GM23248 (cell line): ENCODE measurements around the gene ADAM19. TPM values are rescaled to one million over a fixed set of nuclear protein-coding genes. Genes with fewer than 3 reads are reported as not detected.

ENCODE experiments used
- DNase-seq: peaks from one replicate; pipeline ENCODE4 v3.0.0-alpha.2; 2015
- H2AFZ ChIP-seq: fragments of 200-600 bp; sonication (generic); 2 replicates; pipeline ENCODE4 v1.6.1; 2016; ENCODE audit warnings: antibody characterized with exemption
- H3F3A ChIP-seq: fragments of 200-600 bp; sonication (generic); 2 replicates; pipeline ENCODE4 v1.6.1; 2016; ENCODE audit warnings: mild to moderate bottlenecking, antibody characterized with exemption, mixed run types; ENCODE audit not compliant: insufficient read depth
- H3K27ac ChIP-seq: fragments of 200-600 bp; sonication (generic); 2 replicates; pipeline ENCODE4 v1.5.1; 2016; ENCODE audit warnings: mild to moderate bottlenecking
- H3K27me3 ChIP-seq: fragments of 200-600 bp; sonication (generic); replicated peaks from 2 replicates; pipeline ENCODE4 v1.6.1; 2016; ENCODE audit warnings: mild to moderate bottlenecking; ENCODE audit not compliant: insufficient read depth
- H3K36me3 ChIP-seq: fragments of 200-600 bp; sonication (generic); 2 replicates; pipeline ENCODE4 v1.6.1; 2016; ENCODE audit warnings: low read depth, mild to moderate bottlenecking
- H3K4me1 ChIP-seq: fragments of 200-600 bp; sonication (generic); 2 replicates; pipeline ENCODE4 v1.6.1; 2016; ENCODE audit warnings: mild to moderate bottlenecking; ENCODE audit not compliant: insufficient read depth
- H3K4me2 ChIP-seq: fragments of 200-600 bp; sonication (generic); one replicate; pipeline ENCODE4 v1.6.1; 2016; ENCODE audit warnings: mild to moderate bottlenecking; ENCODE audit not compliant: unreplicated experiment
- H3K4me3 ChIP-seq: fragments of 200-600 bp; sonication (generic); 2 replicates; pipeline ENCODE4 v1.5.1; 2016; ENCODE audit warnings: mild to moderate bottlenecking
- H3K79me2 ChIP-seq: fragments of 200-600 bp; sonication (generic); 2 replicates; pipeline ENCODE4 v1.6.1; 2016; ENCODE audit warnings: mild to moderate bottlenecking; ENCODE audit not compliant: insufficient read depth
- H3K9ac ChIP-seq: fragments of 200-600 bp; sonication (generic); 2 replicates; pipeline ENCODE4 v1.6.1; 2016; ENCODE audit warnings: mild to moderate bottlenecking
- H3K9me2 ChIP-seq: fragments of 200-600 bp; sonication (generic); 2 replicates; pipeline ENCODE4 v1.6.1; 2016; ENCODE audit warnings: mixed run types, mild to moderate bottlenecking, moderate library complexity; ENCODE audit not compliant: insufficient read depth
- H3K9me3 ChIP-seq: fragments of 200-600 bp; sonication (generic); one replicate; pipeline ENCODE4 v1.6.1; 2017; ENCODE audit warnings: low read depth
- H4K20me1 ChIP-seq: fragments of 200-600 bp; sonication (generic); 2 replicates; pipeline ENCODE4 v1.6.0; 2016; ENCODE audit not compliant: insufficient read depth
- EZH2 ChIP-seq: fragments of 200-600 bp; sonication (generic); IDR thresholded peaks from 2 replicates; pipeline ENCODE4 v1.6.1; 2018; ENCODE audit warnings: antibody characterized with exemption, mild to moderate bottlenecking; ENCODE audit not compliant: insufficient read depth, poor library complexity, severe bottlenecking
- EZH2phosphoT487 ChIP-seq: fragments of 200-600 bp; sonication (generic); IDR thresholded peaks from 2 replicates; pipeline ENCODE4 v1.6.1; 2018; ENCODE audit warnings: antibody characterized with exemption, moderate library complexity, mild to moderate bottlenecking, low read depth; ENCODE audit not compliant: insufficient read depth
- WGBS, 2 experiments: methylation state at CpG; one replicate each; pipeline ENCODE4 v1.1.6; 2015 to 2017; ENCODE audit warnings: low lambda C conversion rate in 2 of 2, low coverage in 1 of 2; ENCODE audit errors: missing lambda C conversion rate in 2 of 2; 5-methylcytosine and 5-hydroxymethylcytosine counted together
- in situ Hi-C: fragments of 300-500 bp; cut with MboI; formaldehyde crosslinking; loops from 2 replicates; pipeline ENCODE4 v1.15.0; 2020
- polyA plus RNA-seq: library from polyadenylated mRNA; unstranded; fragments of >200 nt; fragmentation: Nextera tagmentation; extraction: Ambion mirVana; gene quantifications from 2 replicates; pipeline ENCODE4 v1.2.1, GENCODE V29; 2016
- total RNA-seq: library from RNA; depleted of rRNA; stranded (reverse); fragments of >200 nt; shearing (Covaris generic); gene quantifications from 2 replicates; pipeline ENCODE4 v1.2.3, GENCODE V29; 2014

ADAM19 gene
- total and polyA plus RNA-seq, 2 experiments from 2014 or later, result 18.1 to 20.5 TPM

- Histone ChIP-seq H3K4me3 (no peak overlapping the region), H3F3A (no peaks in the 10 kb centered on the region), H3K27me3 (no peaks in the 10 kb centered on the region), H3K36me3 (no peaks in the 10 kb centered on the region), H3K9me2 (no peaks in the 10 kb centered on the region), H3K79me2 (no peaks in the 10 kb centered on the region), H4K20me1 (no peaks in the 10 kb centered on the region), H3K4me1 (no peaks in the 10 kb centered on the region), H3K9me3 (no peaks in the 10 kb centered on the region), H3K9ac (no peak overlapping the region), H3K4me2 (no peak overlapping the region), H3K27ac (no peak overlapping the region), H2AFZ (no peak overlapping the region)
- TF ChIP-seq EZH2phosphoT487 (no peak), EZH2 (no peak)
- WGBS, 2 experiments, result 75 to 77% methylated on average over 10 of the region's 10 CpGs
- in situ Hi-C loops, result loop anchor here (25.0 kb wide), 1 partner anchor 214 kb away; no protein-coding TSS in a partner anchor
- DNase-seq, result no peak
Observed at GRCh38 chr5:157497875-157498611, 77.5 kb downstream of the ADAM19 start.

GRCh38 chr5:157496864-157497263 is 78.7 kb downstream of the ADAM19 start:
- Histone ChIP-seq H3F3A (no peaks in the 10 kb centered on the region), H3K36me3 (no peaks in the 10 kb centered on the region), H3K9me3 (no peaks in the 10 kb centered on the region), H2AFZ (no peak overlapping the region), H3K4me2 (no peak overlapping the region), H3K9ac (no peak overlapping the region), H3K4me1 (no peaks in the 10 kb centered on the region), H3K27ac (no peak overlapping the region), H4K20me1 (no peaks in the 10 kb centered on the region), H3K4me3 (no peak overlapping the region), H3K9me2 (no peaks in the 10 kb centered on the region), H3K79me2 (no peaks in the 10 kb centered on the region), H3K27me3 (no peaks in the 10 kb centered on the region)
- no peak for DNase-seq
- in situ Hi-C loops, result loop anchor here (25.0 kb wide), 1 partner anchor 215 kb away; no protein-coding TSS in a partner anchor
- TF ChIP-seq EZH2phosphoT487, result no peak
- TF ChIP-seq EZH2, result no peak
- 95 to 96% methylated on average over 8 of the region's 8 CpGs for WGBS, 2 experiments

GRCh38 chr5:157494178-157494832 is 81.3 kb downstream of the ADAM19 start:
- no peaks in the 10 kb centered on the region for H3K27me3 ChIP-seq
- no peak overlapping the region for H2AFZ ChIP-seq
- H3K27ac ChIP-seq, result no peak overlapping the region
- no peaks in the 10 kb centered on the region for H3K9me2 ChIP-seq
- H3K79me2 ChIP-seq, result no peaks in the 10 kb centered on the region
- H4K20me1 ChIP-seq, result no peaks in the 10 kb centered on the region
- H3K9me3 ChIP-seq, result no peaks in the 10 kb centered on the region
- no peak overlapping the region for H3K4me3 ChIP-seq
- 90 to 91% methylated on average over 5 of the region's 5 CpGs for WGBS, 2 experiments
- H3K4me1 ChIP-seq, result no peaks in the 10 kb centered on the region
- H3F3A ChIP-seq, result no peaks in the 10 kb centered on the region
- in situ Hi-C loops, result loop anchor here (25.0 kb wide), 1 partner anchor 218 kb away; no protein-coding TSS in a partner anchor
- no peak overlapping the region for H3K4me2 ChIP-seq
- TF ChIP-seq EZH2phosphoT487 (no peak), EZH2 (no peak)
- H3K9ac ChIP-seq, result no peak overlapping the region
- DNase-seq, result no peak
- no peaks in the 10 kb centered on the region for H3K36me3 ChIP-seq

GRCh38 chr5:157492886-157493285 is 82.7 kb downstream of the ADAM19 start:
- DNase-seq, result no peak
- 95 to 97% methylated on average over 9 of the region's 9 CpGs for WGBS, 2 experiments
- in situ Hi-C loops, result loop anchor here (25.0 kb wide), 1 partner anchor 219 kb away; no protein-coding TSS in a partner anchor
- no peaks in the 10 kb centered on the region for H3K4me1 ChIP-seq
- H3F3A ChIP-seq, result no peaks in the 10 kb centered on the region
- no peaks in the 10 kb centered on the region for H3K27me3 ChIP-seq
- TF ChIP-seq EZH2 (no peak), EZH2phosphoT487 (no peak)
- no peak overlapping the region for H3K4me2 ChIP-seq
- H3K27ac ChIP-seq, result no peak overlapping the region
- no peaks in the 10 kb centered on the region for H3K79me2 ChIP-seq
- no peaks in the 10 kb centered on the region for H3K9me2 ChIP-seq
- H4K20me1 ChIP-seq, result no peaks in the 10 kb centered on the region
- H3K4me3 ChIP-seq, result no peak overlapping the region
- no peak overlapping the region for H3K9ac ChIP-seq
- no peaks in the 10 kb centered on the region for H3K9me3 ChIP-seq
- no peaks in the 10 kb centered on the region for H3K36me3 ChIP-seq
- H2AFZ ChIP-seq, result no peak overlapping the region
